PC-9 (cell line): ENCODE results near the gene MYBPH.

ENCODE experiments used
- CTCF ChIP-seq: fragments of 200-600 bp; sonication (generic); conservative IDR thresholded peaks from 2 replicates; pipeline ENCODE4 v1.6.1; 2017; ENCODE audit warnings: mixed run types, antibody characterized with exemption, mild to moderate bottlenecking, moderate library complexity
- EZH2 ChIP-seq: fragments of 200-600 bp; sonication (generic); IDR thresholded peaks from 2 replicates; pipeline ENCODE4 v1.8.0; 2017; ENCODE audit warnings: antibody characterized with exemption, low read depth

DNA sequence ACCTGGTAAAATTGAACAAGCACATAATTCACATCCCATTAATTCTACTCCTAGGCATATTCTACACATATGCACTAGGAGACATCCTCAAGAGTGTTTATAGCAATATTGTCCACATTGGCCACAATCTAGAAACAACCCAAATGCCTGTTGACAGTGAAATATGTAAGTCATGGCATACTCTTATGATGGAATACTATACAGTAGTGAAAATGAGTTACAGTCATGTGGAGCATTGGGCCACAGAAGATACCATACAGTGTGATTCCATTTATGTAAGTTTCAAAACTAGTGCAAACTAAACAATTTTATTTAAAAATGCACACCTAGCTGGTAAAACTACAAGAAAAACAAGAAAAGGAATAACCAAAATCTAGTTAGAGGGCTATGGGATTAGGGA lies 34.7 kb upstream of the MYBPH start:
- TF ChIP-seq EZH2 (no peak), CTCF (no peak)
